Heart left ventricle (tissue), 16 donors: ENCODE results near the gene MYOM1. TPM values are rescaled to one million over a fixed set of nuclear protein-coding genes. Genes with fewer than 3 reads are reported as not detected.
A peak's percentile ranks its signal among the peaks of the same experiment; 100 is the strongest.

Source experiments
- ATAC-seq, 4 donors: fragments of 200-7000 bp; cut with Tn5 transposase; one replicate each; pipeline ENCODE4 v1.9.1; 2020 to 2022; ENCODE audit warnings: moderate library complexity in 4 of 4, mild to moderate bottlenecking in 3 of 4, moderate number of reproducible peaks in 1 of 4
- DNase-seq, 5 donors: peaks; one replicate each; pipeline ENCODE4 v3.0.0-alpha.2; 2020
- H3K27ac ChIP-seq, 12 donors: fragments of 200-600 bp; sonication (generic) in 4 of 12; one replicate each; pipeline versions ENCODE4 v1.5.0 to v1.8.0; 2016 to 2022; ENCODE audit warnings: mild to moderate bottlenecking in 2 of 12
- H3K27me3 ChIP-seq, 9 donors: fragments of 200-600 bp; sonication (generic) in 2 of 9; one replicate each; pipeline versions ENCODE4 v1.5.1 to v1.8.0; 2016 to 2022; ENCODE audit warnings: mild to moderate bottlenecking in 3 of 9
- H3K36me3 ChIP-seq, 9 donors: fragments of 200-600 bp; sonication (generic) in 2 of 9; one replicate each; pipeline versions ENCODE4 v1.5.0 to v1.8.0; 2018 to 2022; ENCODE audit warnings: mild to moderate bottlenecking in 2 of 9
- H3K4me1 ChIP-seq, 12 donors: fragments of 200-600 bp; sonication (generic) in 4 of 12; one replicate each; pipeline versions ENCODE4 v1.5.0 to v1.8.0; 2016 to 2022; ENCODE audit warnings: mild to moderate bottlenecking in 3 of 12
- H3K4me3 ChIP-seq, 12 donors: fragments of 200-600 bp; sonication (generic) in 4 of 12; one replicate each; pipeline versions ENCODE4 v1.5.0 to v1.8.0; 2017 to 2022; ENCODE audit warnings: mild to moderate bottlenecking in 9 of 12, moderate library complexity in 4 of 12
- H3K9me3 ChIP-seq, 12 donors: fragments of 200-600 bp; sonication (generic) in 4 of 12; one replicate each; pipeline versions ENCODE4 v1.5.0 to v1.8.0; 2016 to 2022; ENCODE audit warnings: mild to moderate bottlenecking in 1 of 12
- CTCF ChIP-seq, 12 donors: fragments of 200-600 bp; sonication (generic) in 4 of 12; IDR thresholded peaks; one replicate each; pipeline versions ENCODE4 v1.5.0 to v1.8.0; 2018 to 2022; ENCODE audit warnings: antibody characterized with exemption in 12 of 12, mild to moderate bottlenecking in 5 of 12
- POLR2A ChIP-seq, 2 donors: fragments of 450-650 bp; IDR thresholded peaks; one replicate each; pipeline ENCODE4 v1.6.1; 2017; ENCODE audit warnings: antibody characterized with exemption in 2 of 2, mild to moderate bottlenecking in 2 of 2, moderate library complexity in 2 of 2
- WGBS, 4 donors: extraction: QIAGEN DNeasy Blood & Tissue Kit in 2 of 4; methylation state at CpG; one replicate each; pipeline versions ENCODE4 v1.1.5 to v1.1.7; 2013 to 2018; 5-methylcytosine and 5-hydroxymethylcytosine counted together
- intact Hi-C, 10 donors: fragments of 100-400 bp; cut with DNase I; formaldehyde crosslinking; loops; one replicate each; pipeline versions ENCODE4 v1.11.1 to v1.14.2; 2022
- polyA plus RNA-seq, 2 donors: library from polyadenylated mRNA; stranded (reverse); fragments of 200-250 nt; gene quantifications; one replicate each; pipeline ENCODE4 v1.2.3, GENCODE V29; 2013
- total RNA-seq, 9 donors: library from RNA; depleted of rRNA in 2 of 9; stranded (reverse); fragments of >200 nt in 2 of 9; fragmentation: NEBNext Ultra II Directional in 3 of 9; extraction: Animal tissue kit (Norgen Biotek cat#: 25700) in 3 of 9; gene quantifications; one replicate each; pipeline versions ENCODE4 v1.1.0 to v1.2.4, GENCODE V29; 2016 to 2023
- donor health status: ischemic (EF 13 %, LVEDD 7.1; RV severe dilation, severe dysfunction).
- donor health status: healthy with polysubstance abuse.
- donor health status: DM: no; HTN: yes; CAD: no.
- donor health status: DM: no; HTN: no; CAD: no.
- donor health status: ischemic (EF 25% LVEDD 6.9; RV normal size, moderate dysfunction).
- donor health status: ischemic (EF 25% LVEDD 5.7; RV mildly dilated, moderate dysfunction).
- donor health status: healthy.
- donor health status: DM: yes; HTN: yes; CAD: no.
- donor health status: ischemic (EF 35%, LVEDD 5.7; RV mildly dilated, moderate dysfunction).
- donor health status: nonischemic (EF 11% LVEDD 7.7; RV severe dilation, severe dysfunction).
- donor health status: DM: yes; HTN: yes; CAD: no.
- donor health status: PGD.
- donor health status: ischemic (EF 29% LVEDD 5.4; RV normal size, mild dysfunction).
- donor health status: nonischemic (EF 23%, LVEDD 6.1; RV moderate dilation, normal function).

The MYOM1 gene
- total and polyA plus RNA-seq, 11 donors: 112 to 1,344 (median 801) TPM

- Histone ChIP-seq H3K9me3 (no peaks in the 10 kb centered on the region), H3K4me1 (peaks cover 0 to 12% (median 2%) of the 10 kb centered on the region in 12 donors), H3K4me3 (no peak overlapping the region), H3K27me3 (no peaks in the 10 kb centered on the region), H3K27ac (no peak overlapping the region), H3K36me3 (peaks cover 0 to 98% (median 48%) of the 10 kb centered on the region in 9 donors)
- intact Hi-C loops: no loop called here
- TF ChIP-seq CTCF (IDR thresholded peaks at IDR 0.05) (no peak), POLR2A (IDR thresholded peaks at IDR 0.05) (no peak)
- 76 to 87% (median 82%) methylated on average over 3 of the region's 3 CpGs for WGBS, 4 donors
- ATAC-seq: no peak
- no peak for DNase-seq
These were observed 130.2 kb downstream of the MYOM1 start for GRCh38 chr18:3089579-3089978.

GRCh38 chr18:3088449-3088848, 131.3 kb downstream of the MYOM1 start:
- no peak overlapping the region for H3K27ac ChIP-seq
- H3K4me3 ChIP-seq: no peak overlapping the region
- TF ChIP-seq POLR2A (IDR thresholded peaks at IDR 0.05) (no peak), CTCF (IDR thresholded peaks at IDR 0.05) (no peak)
- WGBS, 4 donors: 85 to 94% (median 91%) methylated on average over 3 of the region's 3 CpGs
- DNase-seq (no peak), ATAC-seq (no peak)
- no peaks in the 10 kb centered on the region for H3K27me3 ChIP-seq
- peaks cover 0 to under 1% (median 0%) of the 10 kb centered on the region in 12 donors for H3K4me1 ChIP-seq
- intact Hi-C loops: no loop called here
- H3K9me3 ChIP-seq: no peaks in the 10 kb centered on the region
- peaks cover 0 to 99% (median 58%) of the 10 kb centered on the region in 9 donors for H3K36me3 ChIP-seq

- intact Hi-C loops: no loop called here
- no peak overlapping the region for H3K4me3 ChIP-seq
- no peaks in the 10 kb centered on the region for H3K27me3 ChIP-seq
- no peaks in the 10 kb centered on the region for H3K9me3 ChIP-seq
- H3K27ac ChIP-seq: no peak overlapping the region
- WGBS, 4 donors: 54 to 71% (median 65%) methylated on average over 4 of the region's 4 CpGs
- DNase-seq (no peak), ATAC-seq (peak in 1 of 4 donors; percentile 24)
- no peak for TF ChIP-seq POLR2A (IDR thresholded peaks at IDR 0.05)
- TF ChIP-seq CTCF (IDR thresholded peaks at IDR 0.05): no peak
- H3K36me3 ChIP-seq: peaks cover 0 to 99% (median 64%) of the 10 kb centered on the region in 9 donors
- H3K4me1 ChIP-seq: no peaks in the 10 kb centered on the region
These were observed 132.9 kb downstream of the MYOM1 start for GRCh38 chr18:3086871-3087270.

- Histone ChIP-seq H3K9me3 (no peaks in the 10 kb centered on the region), H3K27ac (no peak overlapping the region), H3K27me3 (no peaks in the 10 kb centered on the region), H3K4me3 (no peak overlapping the region), H3K36me3 (peaks cover 0 to 99% (median 67%) of the 10 kb centered on the region in 9 donors), H3K4me1 (no peaks in the 10 kb centered on the region)
- 50 to 63% (median 61%) methylated on average over 1 of the region's 1 CpG for WGBS, 4 donors
- DNase-seq (no peak), ATAC-seq (no peak)
- no peak for TF ChIP-seq POLR2A (IDR thresholded peaks at IDR 0.05)
- no peak for TF ChIP-seq CTCF (IDR thresholded peaks at IDR 0.05)
- intact Hi-C loops: no loop called here
These were observed 134.2 kb downstream of the MYOM1 start for GRCh38 chr18:3085612-3086011.
